Stimulated activated CD4-positive, alpha-beta T cell treated with anti-CD3 and anti-CD28 coated beads, Interleukin-15, amount 100 ng/mL, for 1 hour (primary cell): Measurements from ENCODE around the gene SAMM50.
A peak's percentile ranks its signal among the peaks of the same experiment; 100 is the strongest.

Source experiments
- DNase-seq, 2 donors: peaks; one replicate each; pipeline ENCODE4 v3.0.0-alpha.2; 2020; ENCODE audit warnings: low read depth in 1 of 2, low spot score in 1 of 2

SAMM50 gene

DNA sequence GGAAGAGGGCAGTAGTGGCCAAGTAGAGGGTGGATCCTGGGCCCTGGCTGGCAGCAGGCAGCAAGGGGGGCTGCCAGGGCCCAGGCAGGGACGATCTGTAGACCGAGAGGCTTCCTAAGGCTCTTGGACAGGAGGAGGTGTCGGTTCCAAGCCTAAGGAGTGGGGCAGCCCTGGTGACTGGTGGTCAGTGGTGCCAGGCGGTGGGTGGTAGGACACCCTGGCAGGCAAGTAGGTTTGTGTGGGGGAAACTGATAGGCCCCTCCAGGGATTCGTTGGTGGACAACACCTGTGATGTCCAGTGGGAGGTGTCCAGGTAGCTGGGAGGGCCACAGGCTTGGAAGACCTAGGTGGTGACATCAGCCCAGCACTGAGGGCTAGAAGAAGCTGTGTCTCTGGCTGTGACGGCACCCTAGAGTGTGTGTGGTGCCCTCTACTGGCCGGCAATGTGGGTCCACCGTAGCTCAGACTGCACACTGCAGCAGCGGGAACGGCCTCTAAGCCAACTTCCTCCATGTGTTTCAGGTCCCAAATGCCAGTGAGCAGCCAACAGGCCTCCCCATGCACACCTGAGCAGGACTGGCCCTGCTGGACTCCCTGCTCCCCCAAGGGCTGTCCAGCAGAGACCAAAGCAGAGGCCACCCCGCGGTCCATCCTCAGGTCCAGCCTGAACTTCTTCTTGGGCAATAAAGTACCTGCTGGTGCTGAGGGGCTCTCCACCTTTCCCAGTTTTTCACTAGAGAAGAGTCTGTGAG is 9.4 kb upstream of the SAMM50 start:
- DNase-seq, result peak; percentile 31 to 52

GRCh38 chr22:43946384-43946667 is 8.9 kb upstream of the SAMM50 start:
- no peak for DNase-seq

- no peak for DNase-seq
Observed at GRCh38 chr22:43948836-43949406, 6.3 kb upstream of the SAMM50 start.

GRCh38 chr22:43951391-43951790 is 3.9 kb upstream of the SAMM50 start:
- no peak for DNase-seq

DNA sequence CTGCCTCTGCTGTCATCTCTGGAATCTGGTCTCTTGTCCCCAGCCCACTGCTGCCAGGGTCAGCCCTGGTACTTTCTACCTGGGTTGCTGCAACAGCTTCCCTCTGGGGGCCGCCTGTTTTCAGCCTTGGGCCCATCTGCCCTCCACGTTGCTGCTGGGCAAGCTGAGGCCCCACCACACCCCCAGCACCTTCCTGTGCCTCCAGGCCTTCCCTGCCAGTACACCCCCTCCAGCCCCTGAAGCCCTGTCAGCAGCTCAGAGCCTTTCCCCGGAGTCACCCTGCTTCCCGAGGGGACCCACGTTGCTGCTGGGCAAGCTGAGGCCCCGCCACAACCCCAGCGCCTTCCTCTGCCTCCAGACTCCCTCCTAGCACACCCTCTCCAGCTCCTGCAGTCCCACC is 3.3 kb upstream of the SAMM50 start:
- no peak for DNase-seq

DNA sequence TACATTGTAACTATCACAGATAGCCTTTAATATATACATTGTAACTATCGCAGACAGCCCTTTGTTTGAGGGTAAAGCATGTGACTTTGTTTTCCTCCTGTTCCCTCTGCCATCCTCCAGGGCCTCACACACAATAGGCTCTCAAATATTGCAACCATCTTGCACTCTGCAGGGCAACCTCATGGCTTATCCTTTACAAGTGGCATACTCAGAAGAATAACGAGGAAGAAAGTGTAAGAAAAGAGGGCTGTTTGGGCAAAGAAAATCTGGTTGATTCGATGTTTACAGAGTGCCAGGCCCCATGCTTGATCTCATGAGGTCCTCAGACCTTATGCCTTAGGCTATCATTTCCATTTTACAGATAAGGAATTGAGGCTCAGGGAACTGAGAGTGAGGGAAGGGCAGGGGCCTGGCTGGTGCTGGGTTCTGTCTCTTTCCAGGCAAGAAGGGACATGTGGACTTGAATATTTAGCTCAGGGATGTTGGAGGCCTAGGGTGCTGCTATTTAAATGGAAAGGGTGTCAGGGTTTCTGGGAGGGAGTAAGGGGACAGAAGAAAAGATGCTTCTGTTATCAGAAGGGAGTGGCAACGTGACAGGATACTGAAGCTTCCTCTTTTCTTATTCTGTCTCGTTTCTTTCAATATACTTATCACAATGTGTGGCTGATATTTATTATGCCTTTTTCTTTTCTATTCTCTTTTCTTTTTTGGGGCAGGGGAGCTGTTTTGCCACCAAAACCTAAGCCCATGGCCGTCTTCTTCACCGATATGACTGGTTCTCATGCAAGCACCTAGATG is 1.1 kb upstream of the SAMM50 start:
- no peak for DNase-seq

DNA sequence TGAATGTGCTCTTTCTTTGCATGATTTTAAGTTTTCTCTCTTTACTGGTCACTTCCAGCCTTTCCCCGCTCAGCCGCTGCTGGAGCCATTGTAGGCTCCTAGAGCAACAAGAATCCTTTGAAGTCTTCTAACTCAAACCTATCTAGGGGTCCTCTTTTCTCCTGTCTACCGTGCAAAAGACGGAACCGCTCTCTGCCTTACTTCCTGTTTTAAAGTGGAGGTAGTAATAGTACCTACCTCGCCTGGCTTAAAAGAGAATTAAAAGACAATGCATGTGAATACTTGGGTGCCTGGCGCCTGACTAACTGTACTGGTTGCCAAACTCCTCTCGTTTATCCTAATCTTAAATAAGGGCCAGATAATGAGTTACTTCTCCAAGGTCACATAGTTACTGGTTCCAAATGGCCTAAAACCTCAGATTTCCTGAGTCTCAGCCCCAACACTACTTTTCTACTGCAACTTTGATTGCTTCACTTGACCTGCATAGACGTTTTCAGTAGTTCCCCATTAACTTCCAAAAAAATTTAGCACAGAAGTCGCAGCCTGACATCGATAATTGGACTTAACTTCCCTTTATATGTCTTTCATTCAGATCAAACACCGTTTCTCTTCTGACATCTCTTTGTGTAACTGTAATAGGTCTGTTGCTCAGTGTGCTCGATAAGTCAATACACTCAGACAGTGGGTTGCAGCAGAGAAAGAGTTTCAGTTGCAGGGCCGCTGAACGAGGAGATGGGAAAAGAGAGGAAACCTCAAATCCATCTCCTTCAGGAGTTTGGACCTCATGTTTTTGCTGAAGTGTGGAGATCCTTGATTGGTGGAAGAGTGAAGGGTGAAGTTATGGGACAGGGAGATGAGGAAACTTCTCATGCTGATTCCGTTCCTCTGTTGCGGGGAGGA is 891 bp downstream of the SAMM50 start:
- DNase-seq, result no peak

- DNase-seq, result no peak
Observed at GRCh38 chr22:43956805-43957463, 1.7 kb downstream of the SAMM50 start.

DNA sequence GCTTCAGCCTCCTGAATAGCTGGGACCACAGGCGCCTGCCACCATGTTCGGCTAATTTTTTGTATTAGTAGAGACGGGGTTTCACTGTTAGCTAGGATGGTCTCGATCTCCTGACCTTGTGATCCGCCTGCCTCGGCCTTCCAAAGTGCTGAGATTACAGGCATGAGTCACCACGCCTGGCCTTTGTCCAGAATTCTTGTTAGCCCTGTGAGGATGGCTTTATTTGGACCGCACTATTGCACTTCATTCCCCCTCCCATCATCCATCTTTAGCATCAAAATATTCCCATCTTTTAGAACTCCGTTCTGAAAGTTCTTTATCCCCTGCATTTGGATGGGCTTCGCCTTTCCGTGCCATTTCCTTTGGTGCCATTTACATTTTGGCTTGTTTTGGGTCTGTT is 2.6 kb downstream of the SAMM50 start:
- no peak for DNase-seq

DNA sequence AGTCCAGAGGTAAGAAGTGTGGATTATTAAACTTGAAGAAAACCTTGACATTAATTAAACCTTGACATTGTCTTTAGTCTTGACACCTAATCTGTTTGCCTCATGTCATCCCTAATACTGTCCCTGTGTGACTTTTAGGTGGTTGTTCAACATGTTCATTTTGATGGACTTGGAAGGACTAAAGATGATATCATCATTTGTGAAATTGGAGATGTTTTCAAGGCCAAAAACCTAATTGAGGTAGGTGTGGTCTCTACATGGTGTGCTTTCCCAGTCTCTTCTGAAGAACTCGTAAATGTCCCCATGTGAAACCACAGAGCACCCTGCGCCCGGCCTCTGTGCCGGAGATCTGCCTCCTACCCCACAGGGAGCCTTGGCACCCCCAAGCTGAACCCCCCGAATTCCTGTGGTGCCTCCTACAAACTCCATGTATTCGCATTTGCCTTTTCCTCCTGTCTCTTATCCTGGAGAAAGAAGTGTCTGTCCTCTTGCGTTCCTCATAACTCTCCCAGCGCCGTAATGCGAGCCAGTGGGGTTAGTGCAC is 9.1 kb downstream of the SAMM50 start:
- no peak for DNase-seq

DNA sequence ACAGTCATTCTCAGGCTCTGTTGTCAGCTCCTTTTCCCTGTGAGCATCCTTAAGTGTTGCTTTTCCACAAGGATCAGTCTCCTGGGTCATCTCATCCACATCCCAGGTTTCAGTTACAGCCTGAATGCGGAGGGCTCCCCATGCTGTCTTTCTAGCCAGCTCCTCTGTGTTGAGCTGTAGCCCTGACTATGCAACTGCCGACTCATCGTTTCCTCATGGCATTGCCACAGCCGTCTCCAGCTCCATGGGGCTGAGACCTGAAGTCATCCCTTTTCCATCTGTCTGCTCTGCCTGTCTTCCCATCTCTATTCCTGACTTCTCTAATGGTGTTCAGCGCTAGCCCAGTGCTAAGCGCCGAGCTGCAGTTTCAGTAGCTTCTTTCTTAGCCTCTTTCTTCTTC is 11.8 kb downstream of the SAMM50 start:
- no peak for DNase-seq

GRCh38 chr22:43968614-43969013 is 13.4 kb downstream of the SAMM50 start:
- no peak for DNase-seq

GRCh38 chr22:43969021-43969878 is 14.0 kb downstream of the SAMM50 start:
- DNase-seq, result no peak

DNA sequence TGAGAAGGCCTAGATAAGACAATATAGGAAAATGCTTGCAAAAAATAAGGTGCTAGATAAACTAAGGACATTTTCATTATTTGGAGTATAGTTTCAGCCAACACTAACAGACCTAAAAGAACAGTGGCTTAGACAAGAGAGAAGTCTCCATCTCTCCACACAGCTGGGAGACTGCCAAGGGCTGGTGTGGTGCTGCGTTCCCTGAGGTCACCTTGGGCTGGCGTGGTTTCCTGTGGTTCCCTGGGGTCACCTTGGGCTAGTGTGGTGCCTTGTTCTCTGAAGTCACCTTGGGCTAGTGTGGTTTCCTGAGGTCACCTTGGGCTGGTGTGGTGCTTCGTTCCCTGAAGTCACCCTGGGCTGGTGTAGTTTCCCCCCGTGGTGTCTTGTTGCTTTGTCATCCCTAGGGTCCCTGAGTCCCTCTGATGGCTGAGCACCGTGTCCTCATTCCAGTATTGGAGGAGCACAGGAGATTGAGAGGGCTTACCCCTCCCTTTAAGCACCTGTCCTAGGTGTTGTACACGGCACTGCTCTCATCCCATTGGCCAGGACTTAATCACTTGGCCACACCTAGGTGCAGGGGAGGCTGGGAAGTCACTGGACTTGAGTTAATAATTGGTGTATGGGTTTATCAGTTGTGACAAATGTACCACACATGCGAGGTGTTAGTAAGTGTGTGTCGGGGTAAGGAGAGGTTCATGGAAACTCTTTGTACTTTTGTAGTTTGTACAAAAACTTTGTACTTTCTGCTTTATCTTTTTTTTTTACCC is 14.9 kb downstream of the SAMM50 start:
- no peak for DNase-seq

DNA sequence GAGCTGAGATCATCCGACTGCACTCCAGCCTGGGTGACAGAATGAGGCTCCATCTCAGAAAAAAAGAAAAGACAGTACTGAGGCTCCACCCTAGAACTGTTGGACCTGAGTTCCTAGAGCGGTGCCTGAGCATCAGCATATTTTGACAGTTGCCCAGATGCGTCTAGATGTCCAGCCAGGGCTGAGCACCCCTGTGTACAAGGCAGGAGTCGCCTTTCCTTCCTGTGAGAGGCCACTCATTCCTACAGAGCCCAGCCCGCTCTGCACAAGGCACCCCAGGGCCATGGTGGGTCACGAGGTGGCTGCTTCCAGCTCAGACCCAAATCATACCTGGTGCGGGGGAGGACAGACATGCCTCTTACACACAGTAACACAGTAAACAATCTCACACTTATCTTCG is 15.9 kb downstream of the SAMM50 start:
- DNase-seq, result no peak

GRCh38 chr22:43972931-43973462 is 17.8 kb downstream of the SAMM50 start:
- no peak for DNase-seq

DNA sequence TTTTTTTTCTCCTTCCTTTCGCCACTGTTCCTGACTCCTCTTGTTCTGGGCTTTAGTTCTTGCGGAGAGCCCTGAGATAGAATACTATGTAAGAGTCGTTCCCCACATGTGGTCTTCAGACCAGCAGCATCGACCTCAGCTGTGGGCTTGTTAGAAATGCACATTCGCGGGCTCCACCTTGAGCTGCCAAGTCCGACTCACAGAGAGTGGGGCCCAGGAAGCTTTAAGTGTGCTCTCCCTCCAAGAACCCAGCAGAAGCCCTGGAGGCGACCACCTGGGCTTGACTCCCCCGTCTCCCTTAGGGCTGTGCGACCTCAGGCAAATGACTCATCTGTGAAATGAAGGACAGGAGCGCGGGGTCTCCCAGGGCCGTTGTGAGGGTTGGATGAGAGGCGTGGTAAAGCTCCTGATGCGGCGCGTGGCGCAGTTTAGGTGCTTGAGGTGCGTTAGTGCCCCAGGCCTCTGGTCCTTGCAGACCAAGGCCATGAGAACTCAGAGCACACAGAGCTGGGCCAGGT is 18.8 kb downstream of the SAMM50 start:
- DNase-seq, result no peak

DNA sequence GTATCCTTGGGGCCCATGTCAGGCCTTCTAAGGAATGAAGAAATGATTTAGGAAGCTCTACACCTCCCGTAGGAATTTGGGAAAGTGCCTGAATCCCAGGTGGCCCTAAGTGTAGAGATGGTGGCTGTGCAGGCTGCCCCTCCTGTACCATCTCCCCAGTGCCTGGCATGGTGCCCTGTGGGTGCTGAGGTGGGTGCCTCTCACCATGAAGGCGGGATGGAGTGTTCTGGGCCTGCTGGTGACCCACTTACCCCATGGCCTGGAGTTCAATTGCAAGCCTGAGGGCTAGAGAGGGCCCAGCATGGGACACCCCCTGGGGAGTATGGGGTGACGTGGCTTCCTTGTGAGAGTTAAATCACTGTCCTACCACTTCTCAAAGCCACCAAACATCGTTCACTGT is 19.8 kb downstream of the SAMM50 start:
- DNase-seq, result no peak
